HG02623 (cell line): ENCODE data around the gene ASB18.

Experiments used
- ATAC-seq: cut with Tn5 transposase; IDR thresholded peaks from one replicate; pipeline ENCODE4 v1.9.1; 2021; ENCODE audit warnings: moderate library complexity; ENCODE audit not compliant: unreplicated experiment

Gene ASB18

GRCh38 chr2:236242057-236242495, 22.1 kb downstream of the ASB18 start:
- no peak for ATAC-seq

GRCh38 chr2:236241181-236242056, 22.8 kb downstream of the ASB18 start:
- ATAC-seq, result no peak

- ATAC-seq, result no peak
These were observed 23.8 kb downstream of the ASB18 start for GRCh38 chr2:236240228-236240990.

- ATAC-seq, result no peak
These were observed 24.7 kb downstream of the ASB18 start for GRCh38 chr2:236239276-236240065.

GRCh38 chr2:236238751-236239150, 25.5 kb downstream of the ASB18 start:
- no peak for ATAC-seq

GRCh38 chr2:236237468-236238190, 26.6 kb downstream of the ASB18 start:
- no peak for ATAC-seq

- no peak for ATAC-seq
These were observed 27.4 kb downstream of the ASB18 start for GRCh38 chr2:236236559-236237452.

- ATAC-seq, result no peak
These were observed 35.0 kb downstream of the ASB18 start for GRCh38 chr2:236229186-236229585.

GRCh38 chr2:236223675-236224074, 40.5 kb downstream of the ASB18 start:
- ATAC-seq, result no peak

GRCh38 chr2:236221798-236222197, 42.4 kb downstream of the ASB18 start:
- no peak for ATAC-seq

- no peak for ATAC-seq
These were observed 44.8 kb downstream of the ASB18 start for GRCh38 chr2:236219411-236219810.

- no peak for ATAC-seq
These were observed 46.3 kb downstream of the ASB18 start for GRCh38 chr2:236217926-236218325.

- ATAC-seq, result no peak
These were observed 47.5 kb downstream of the ASB18 start for GRCh38 chr2:236216711-236217110.

GRCh38 chr2:236215761-236216333, 48.4 kb downstream of the ASB18 start:
- ATAC-seq, result no peak

- ATAC-seq, result no peak
These were observed 49.0 kb downstream of the ASB18 start for GRCh38 chr2:236215196-236215595.

GRCh38 chr2:236214376-236214995, 49.7 kb downstream of the ASB18 start:
- ATAC-seq, result no peak

- ATAC-seq, result no peak
These were observed 52.9 kb downstream of the ASB18 start for GRCh38 chr2:236211296-236211695.

GRCh38 chr2:236210536-236210935, 53.7 kb downstream of the ASB18 start:
- no peak for ATAC-seq

GRCh38 chr2:236209996-236210395, 54.2 kb downstream of the ASB18 start:
- ATAC-seq, result no peak
